GM10266 (cell line): Measurements from ENCODE around the gene IL3RA.
"Not testable (repeated sequence)": the region's sequence is repeated elsewhere in the genome, so short reads cannot be mapped to it uniquely, and the experiment has no call there.

Experiments
- DNase-seq: peaks from one replicate; pipeline ENCODE4 v3.0.0; 2012; ENCODE audit errors: extremely low spot score
- CTCF ChIP-seq: IDR thresholded peaks from 2 replicates; pipeline ENCODE4 v1.5.1; 2012; ENCODE audit warnings: mild to moderate bottlenecking, low read depth; ENCODE audit not compliant: control insufficient read depth, insufficient read depth; ENCODE audit errors: missing control alignments

Gene IL3RA

GRCh38 chrX:1355131-1356046 lies 18.8 kb downstream of the IL3RA start:
- DNase-seq, result no peak
- TF ChIP-seq CTCF, result no peak

GRCh38 chrX:1357993-1358392 lies 21.4 kb downstream of the IL3RA start:
- no peak for TF ChIP-seq CTCF

GRCh38 chrX:1358793-1359476 lies 22.4 kb downstream of the IL3RA start:
- no peak for TF ChIP-seq CTCF
- no peak for DNase-seq

More at GRCh38 chrX:1357993-1358392, 21.4 kb downstream of the IL3RA start:
- DNase-seq, result no peak

GRCh38 chrX:1359477-1359873 lies 22.9 kb downstream of the IL3RA start:
- no peak for DNase-seq
- TF ChIP-seq CTCF, result no peak

- TF ChIP-seq CTCF, result no peak
- DNase-seq, result no peak
Measured at GRCh38 chrX:1360171-1360570, 23.6 kb downstream of the IL3RA start.

- TF ChIP-seq CTCF, result no peak
- no peak for DNase-seq
Measured at GRCh38 chrX:1361275-1361674, 24.7 kb downstream of the IL3RA start.

- no peak for DNase-seq
- no peak for TF ChIP-seq CTCF
Measured at GRCh38 chrX:1361910-1362309, 25.3 kb downstream of the IL3RA start.

GRCh38 chrX:1366363-1366762 lies 29.8 kb downstream of the IL3RA start:
- DNase-seq, result not testable (repeated sequence)
